Endothelial cell of hepatic sinusoid (primary cell): Measurements from ENCODE around the gene ZG16B.

Experiments
- in situ Hi-C: cut with HindIII; loops from 2 replicates; pipeline ENCODE4 v1.10.0; 2017; ENCODE audit warnings: low sequenced_read_pairs

The ZG16B gene

DNA sequence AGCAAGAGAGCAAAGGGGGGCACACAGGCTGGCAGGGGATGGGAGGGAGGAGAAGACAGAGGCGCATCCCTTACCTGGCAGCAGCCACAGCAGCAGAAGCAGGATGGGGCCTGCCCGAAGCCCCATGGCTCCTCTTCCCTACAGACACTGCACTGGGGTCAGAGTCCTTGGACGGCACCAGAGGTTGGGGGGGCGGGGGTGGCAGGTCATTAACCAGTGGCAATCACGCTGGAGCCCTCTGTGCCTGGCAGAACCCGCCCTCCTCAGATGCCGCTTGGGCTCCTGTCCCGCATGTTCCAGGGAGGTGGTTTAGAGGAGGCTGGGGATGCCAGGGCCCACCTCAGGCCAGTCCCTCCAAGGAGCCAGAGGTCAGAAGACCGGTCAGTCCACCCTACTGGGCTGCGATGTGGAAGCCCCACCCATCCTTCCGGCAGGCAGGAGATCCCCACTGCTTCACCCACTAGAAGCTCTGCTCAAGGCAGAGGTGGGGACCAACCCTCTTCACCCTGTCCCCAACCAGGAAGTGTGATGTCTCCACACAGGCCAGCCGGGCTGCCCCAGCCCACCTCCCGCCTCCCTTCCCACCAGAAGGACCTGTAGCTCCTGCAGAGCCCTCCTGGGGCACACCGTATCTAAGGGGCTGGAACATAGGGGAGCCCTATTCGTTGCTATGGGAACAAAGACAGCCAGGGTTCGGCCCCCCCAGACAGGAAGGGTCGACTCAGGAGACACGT lies 11.7 kb downstream of the ZG16B start:
- in situ Hi-C loops = no loop called here

DNA sequence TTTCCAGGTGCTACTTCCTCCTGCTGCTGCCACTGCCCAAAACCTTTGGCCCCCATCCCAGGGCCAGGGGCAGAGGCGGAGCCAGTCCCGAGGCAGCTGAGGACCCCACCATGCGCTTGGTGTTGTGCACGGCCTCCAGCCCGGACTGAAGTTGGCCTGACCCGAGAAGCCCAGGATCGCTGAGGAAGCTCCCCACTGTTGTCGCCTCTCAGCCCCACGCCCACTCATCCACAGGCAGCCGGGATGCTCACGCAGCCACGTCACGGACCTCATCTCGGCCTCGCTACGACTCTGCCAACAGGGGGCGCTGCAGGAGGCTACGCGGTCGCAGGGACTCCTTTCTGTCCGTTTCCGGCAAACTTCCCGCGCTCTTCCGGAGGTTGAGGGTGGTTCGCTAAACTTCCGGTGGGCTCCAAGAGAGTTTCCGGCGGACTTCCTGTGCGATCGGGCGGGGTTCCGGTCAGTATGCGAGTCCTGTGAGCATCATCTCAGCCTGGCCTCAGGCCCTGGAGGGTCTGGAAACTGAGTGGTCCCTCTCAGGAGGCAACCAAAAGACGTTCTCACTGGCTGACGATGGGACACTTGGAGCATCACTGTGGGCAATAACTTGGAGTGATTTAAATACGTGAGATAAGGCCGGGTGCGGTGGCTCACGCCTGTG lies 12.4 kb downstream of the ZG16B start:
- in situ Hi-C loops = no loop called here

DNA sequence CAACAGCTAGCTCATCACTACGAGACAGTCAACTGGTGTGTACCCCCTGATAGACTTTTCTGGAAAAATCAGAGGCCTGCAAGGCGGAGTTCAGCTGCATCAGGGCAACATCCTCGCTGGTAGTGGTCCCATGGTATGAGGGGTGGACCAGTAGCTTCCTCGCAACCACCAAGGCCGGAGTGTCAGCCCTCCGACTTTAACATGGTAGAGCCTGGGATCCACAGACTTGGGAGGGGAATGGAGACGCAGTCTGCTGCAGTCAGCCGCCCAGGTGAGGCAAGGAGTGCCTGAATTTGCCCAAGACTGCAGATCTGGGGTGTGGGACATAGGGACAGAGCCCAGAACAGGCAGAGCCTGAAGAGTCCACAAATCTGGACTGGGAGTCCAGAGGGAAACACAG lies 13.4 kb downstream of the ZG16B start:
- in situ Hi-C loops = no loop called here

GRCh38 chr16:2845116-2845515 lies 15.0 kb downstream of the ZG16B start:
- in situ Hi-C loops = no loop called here

DNA sequence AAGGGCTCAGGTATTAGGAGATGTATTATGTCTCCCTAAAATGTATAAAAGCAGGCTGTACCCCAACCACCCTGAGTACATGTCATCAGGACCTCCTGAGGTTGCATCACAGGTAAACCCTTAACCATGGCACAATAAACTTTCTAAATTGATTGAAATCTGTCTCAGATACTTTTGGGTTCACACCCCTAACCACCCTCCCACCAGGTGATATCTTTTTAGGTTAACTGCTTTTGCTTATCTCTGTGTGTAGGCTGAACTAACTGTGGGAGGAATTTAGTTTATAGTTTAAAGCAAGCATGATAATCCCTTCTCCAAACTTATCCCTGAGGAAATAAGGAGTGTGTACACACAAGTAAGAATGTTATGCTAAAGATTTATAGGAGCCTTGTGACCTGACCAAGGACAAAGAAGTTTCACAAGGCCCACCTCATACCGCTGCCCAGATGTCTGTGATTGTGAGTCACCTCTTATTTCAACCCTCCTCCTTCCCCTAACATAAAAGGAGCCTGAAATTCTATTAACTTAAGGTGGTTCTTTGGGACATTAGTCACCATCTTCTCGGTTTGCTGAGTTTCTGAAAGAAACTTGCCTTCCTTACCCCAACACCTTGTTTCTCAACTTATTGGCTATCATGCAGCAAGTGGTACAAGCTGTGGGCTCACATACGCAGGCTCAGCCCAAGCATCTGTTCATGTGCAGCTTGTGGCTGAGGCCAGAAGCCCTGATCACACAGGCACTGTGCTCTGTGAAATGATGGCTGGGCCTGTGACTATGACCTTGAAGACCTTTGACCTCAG lies 16.6 kb downstream of the ZG16B start:
- in situ Hi-C loops = no loop called here

GRCh38 chr16:2848933-2849725 lies 19.0 kb downstream of the ZG16B start:
- in situ Hi-C loops = no loop called here

DNA sequence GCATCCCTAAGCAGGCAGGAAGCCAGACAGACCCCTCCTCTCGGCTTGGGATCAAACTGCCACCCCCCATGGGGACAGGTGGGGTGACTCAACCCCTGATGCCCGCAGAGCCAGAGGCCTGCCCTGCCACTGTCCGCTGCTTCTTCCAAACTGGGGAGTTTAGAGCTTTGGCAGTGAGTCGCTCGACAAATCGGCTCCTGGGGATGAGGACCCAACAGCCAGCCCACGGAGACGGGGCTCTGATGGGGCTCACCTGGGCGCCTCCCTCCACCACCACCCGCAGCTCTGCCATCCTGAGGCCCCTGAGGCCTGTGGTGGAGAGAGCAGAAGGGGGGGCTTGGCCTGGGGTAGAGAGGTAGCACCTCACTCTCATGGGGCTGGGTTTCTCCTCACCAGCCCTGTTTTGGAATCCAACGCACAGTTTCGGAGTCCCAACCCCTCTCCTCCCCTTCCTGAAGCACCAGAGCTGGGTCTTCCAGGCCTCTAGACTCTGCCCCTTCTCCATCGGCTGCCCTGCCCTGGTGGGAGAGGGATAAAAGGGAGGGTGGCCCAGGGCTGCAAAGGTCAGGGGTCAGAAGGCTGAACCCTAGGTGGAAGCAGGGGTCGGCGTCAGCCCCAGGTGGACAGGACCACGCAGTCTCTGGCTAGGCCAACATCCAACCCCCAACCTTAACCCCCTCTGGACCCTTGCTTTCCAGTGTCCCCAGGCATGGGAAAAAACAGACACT lies 22.1 kb downstream of the ZG16B start:
- in situ Hi-C loops = no loop called here

- in situ Hi-C loops = no loop called here
Observed at GRCh38 chr16:2852731-2853507, 22.8 kb downstream of the ZG16B start.

- in situ Hi-C loops = no loop called here
Observed at GRCh38 chr16:2853531-2854073, 23.5 kb downstream of the ZG16B start.

GRCh38 chr16:2854700-2855309 lies 24.7 kb downstream of the ZG16B start:
- in situ Hi-C loops = no loop called here

DNA sequence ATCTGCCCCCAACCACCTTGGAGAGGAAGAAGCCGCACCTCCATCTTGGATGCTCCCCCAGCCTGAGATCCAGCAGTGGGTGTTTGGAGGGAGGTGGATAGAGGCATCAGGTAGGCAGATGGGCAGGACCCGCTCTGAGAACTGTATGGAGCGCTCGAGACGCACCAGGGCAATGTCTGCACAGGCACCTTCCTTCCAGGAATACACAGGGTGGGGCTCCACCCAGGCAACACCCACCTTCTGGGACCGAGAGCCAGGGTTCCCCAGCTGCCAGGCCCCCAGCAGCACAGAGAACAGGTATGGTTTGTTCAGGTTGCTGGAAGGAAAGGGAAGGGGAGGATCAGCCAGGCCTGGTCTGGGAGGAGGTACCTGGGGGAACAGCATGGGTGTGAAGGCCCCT lies 25.4 kb downstream of the ZG16B start:
- in situ Hi-C loops = no loop called here

DNA sequence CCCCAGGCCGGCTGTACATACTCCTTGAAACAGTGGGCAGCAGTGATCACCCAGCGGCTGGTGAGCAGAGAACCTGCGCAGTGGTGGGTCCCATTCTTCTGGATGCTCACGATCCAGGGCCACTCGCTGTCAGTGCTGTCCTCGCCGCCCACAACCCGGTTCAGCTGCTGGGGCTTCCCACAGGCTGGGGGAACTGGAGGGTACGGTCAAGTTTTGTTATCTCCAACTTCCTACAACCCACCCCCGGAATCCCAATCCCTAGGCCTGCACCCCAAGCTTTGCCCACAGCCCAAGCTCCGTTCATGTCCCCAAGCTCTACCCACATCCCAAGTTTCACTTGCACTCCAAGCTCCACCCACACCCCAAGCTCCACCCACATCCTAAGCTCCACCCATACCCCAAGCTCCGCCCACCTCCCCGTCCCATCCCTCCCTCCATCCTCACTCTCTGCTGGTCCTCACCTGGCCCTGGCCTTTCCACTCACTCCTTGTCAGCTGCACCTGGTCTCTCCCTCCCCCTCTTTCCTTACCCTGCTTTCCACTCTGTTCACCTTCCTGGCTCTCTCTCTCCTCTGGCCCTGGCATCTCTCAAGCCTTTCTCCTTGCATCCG lies 26.1 kb downstream of the ZG16B start:
- in situ Hi-C loops = no loop called here

DNA sequence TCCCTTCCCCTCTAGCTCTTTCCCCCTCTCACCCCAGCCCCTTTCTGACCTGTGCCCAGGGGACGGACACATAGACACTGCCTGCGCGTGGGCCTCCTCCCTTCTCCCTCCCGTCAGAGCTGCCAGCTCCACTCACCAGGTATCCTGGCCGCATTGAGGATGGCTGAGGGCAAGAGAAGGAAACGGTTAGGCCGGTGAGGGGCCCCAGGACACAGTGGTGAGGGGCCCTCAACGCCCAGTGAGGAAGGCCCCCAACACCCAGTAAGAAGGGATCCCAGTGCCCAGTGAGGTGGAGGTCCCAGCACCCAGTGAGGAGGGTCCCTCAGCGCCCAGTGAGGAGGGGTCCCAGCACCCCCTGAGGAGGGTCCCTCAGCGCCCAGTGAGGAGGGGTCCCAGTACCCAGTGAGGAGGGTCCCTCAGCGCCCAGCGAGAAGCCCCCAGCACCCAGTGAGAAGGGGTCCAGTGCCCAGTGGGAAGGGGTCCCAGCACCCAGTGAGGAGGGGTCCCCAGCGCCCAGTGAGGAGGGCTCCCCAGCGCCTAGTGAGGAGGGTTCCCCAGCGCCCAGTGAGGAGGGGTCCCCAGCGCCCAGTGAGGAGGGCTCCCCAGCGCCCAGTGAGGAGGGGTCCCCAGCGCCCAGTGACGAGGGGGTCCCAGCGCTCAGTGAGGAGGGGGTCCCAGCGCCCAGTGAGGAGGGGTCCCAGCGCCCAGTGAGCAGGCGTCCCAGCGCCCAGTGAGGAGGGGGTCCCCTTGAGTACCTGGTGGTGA lies 26.8 kb downstream of the ZG16B start:
- in situ Hi-C loops = no loop called here

GRCh38 chr16:2857451-2858244 lies 27.5 kb downstream of the ZG16B start, which contains the start of gene PRSS22:
Gene PRSS22, minus strand, starts transcription at chr16:2858170. Its CDS starts 66 bp downstream, at chr16:2858104.
- in situ Hi-C loops = no loop called here

DNA sequence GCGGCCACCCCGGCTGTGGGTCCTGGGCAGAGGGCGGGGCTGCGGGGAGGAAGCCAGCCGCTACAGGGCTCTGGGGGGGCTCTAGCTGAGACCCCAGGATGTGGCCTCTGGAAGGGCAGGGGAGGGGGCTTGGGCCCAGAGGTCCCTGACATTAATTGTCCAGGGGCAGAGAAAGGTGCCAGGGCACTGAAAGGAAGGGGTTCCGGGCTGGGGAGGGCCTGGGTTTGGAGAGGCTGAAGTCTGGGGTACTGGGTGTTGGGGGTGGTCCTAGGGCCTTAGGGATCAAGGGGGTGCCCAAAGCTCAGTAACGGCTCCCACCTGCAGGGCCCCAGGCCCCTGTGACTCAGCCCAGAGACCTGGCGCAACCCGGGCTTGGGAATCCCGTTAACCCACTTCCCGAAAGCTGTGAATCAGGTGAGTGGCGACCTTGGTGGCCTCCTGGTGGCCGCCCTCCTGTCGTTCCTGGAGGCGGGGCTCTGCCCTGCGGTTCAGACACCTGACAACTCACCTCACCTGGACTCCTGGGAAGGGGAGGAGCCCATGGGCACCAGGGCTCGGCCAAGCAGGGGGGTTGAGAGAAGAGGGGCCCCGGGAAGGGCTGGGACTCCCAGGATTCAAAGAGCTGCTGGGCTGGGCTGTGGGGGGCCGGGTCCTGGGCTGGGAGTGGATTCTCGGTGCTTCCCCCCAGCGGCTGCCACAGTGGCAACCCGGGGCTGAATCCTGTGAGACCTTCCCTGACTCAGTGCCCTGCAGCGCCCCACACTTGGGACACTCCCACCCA lies 28.3 kb downstream of the ZG16B start:
- in situ Hi-C loops = no loop called here

GRCh38 chr16:2859686-2860265 lies 29.7 kb downstream of the ZG16B start:
- in situ Hi-C loops = no loop called here
